K562 (cell line): Measurements from ENCODE around the gene B3GALT6. TPM values are rescaled to one million over a fixed set of nuclear protein-coding genes. Genes with fewer than 3 reads are reported as not detected.
A peak's percentile ranks its signal among the peaks of the same experiment; 100 is the strongest.

Source experiments
- ATAC-seq: fragments of 200-7000 bp; cut with Tn5 transposase; 3 replicates; pipeline ENCODE4 v1.9.1; 2020; ENCODE audit warnings: moderate library complexity
- Bru-seq: library from RNA; stranded (reverse); fragments of 400-500 nt; gene quantifications from one replicate; lab custom pipeline; 2021; lab: Mats Ljungman, UMichigan
- BruChase-seq, 2 experiments: library from RNA; stranded (reverse); fragments of 400-500 nt; gene quantifications; one replicate each; lab custom pipeline; 2021; lab: Mats Ljungman, UMichigan
- BruUV-seq: library from RNA; stranded (reverse); fragments of 400-500 nt; replicated peaks from 2 replicates; lab custom pipeline; 2021; lab: Mats Ljungman, UMichigan
- CTCF ChIA-PET: fragments of 300-600 bp; formaldehyde crosslinking; extraction: SDS; loops from one replicate; lab custom pipeline; 2021; ENCODE audit warnings: low intra/inter-chr PET ratio; lab: Yijun Ruan, JAX
- POLR2A ChIA-PET: fragments of 300-600, 350-650 bp; sonication (Branson Sonifier 250); formaldehyde crosslinking; extraction: SDS; loops from one replicate; lab custom pipeline; 2021; ENCODE audit warnings: antibody characterized with exemption, inconsistent platforms; lab: Yijun Ruan, JAX
- DNase-seq, 4 experiments: peaks; one replicate each; pipeline versions ENCODE4 v3.0.0 to v3.0.0-alpha.2; 2011 to 2018; ENCODE audit warnings: low spot score in 3 of 4, mixed read lengths in 3 of 4; ENCODE audit errors: extremely low read depth in 1 of 4
- FAIRE-seq: peaks from 2 replicates; lab custom pipeline; 2011; peaks lifted over from hg19 to GRCh38; lab: Jason Lieb, UNC
- H2AFZ ChIP-seq: 2 replicates; pipeline ENCODE4 v1.6.0; 2011; ENCODE audit warnings: low read depth, low read length, control low read depth, inconsistent platforms
- H3K27ac ChIP-seq: fragments of 200-600 bp; 3 replicates; pipeline ENCODE4 v1.8.0; 2011; ENCODE audit warnings: low read depth, mild to moderate bottlenecking, control low read depth, inconsistent platforms, low read length, moderate library complexity, mixed read lengths; ENCODE audit errors: extremely low read depth
- H3K27me3 ChIP-seq, 2 experiments: fragments of 300-600 bp in 1 of 2; 2 replicates in 1 of 2; 3 replicates in 1 of 2; pipeline versions ENCODE4 v1.6.0 to v1.8.0; 2011; ENCODE audit warnings: inconsistent platforms in 2 of 2, low read length in 2 of 2, mild to moderate bottlenecking in 1 of 2, mixed read lengths in 1 of 2, moderate library complexity in 1 of 2; ENCODE audit not compliant: control insufficient read depth in 2 of 2, insufficient read depth in 2 of 2
- H3K36me3 ChIP-seq: fragments of 300-600 bp; 3 replicates; pipeline ENCODE4 v1.8.0; 2011; ENCODE audit warnings: mild to moderate bottlenecking, low read length, inconsistent platforms; ENCODE audit not compliant: control insufficient read depth, insufficient read depth
- H3K4me1 ChIP-seq, 2 experiments: fragments of 200-600 bp in 1 of 2; replicated peaks in 1 of 2; 2 replicates in 1 of 2; 3 replicates in 1 of 2; pipeline versions ENCODE4 v1.5.1 to v1.8.0; 2011; ENCODE audit warnings: inconsistent platforms in 2 of 2, low read length in 2 of 2, mild to moderate bottlenecking in 1 of 2, mixed read lengths in 1 of 2, moderate library complexity in 1 of 2; ENCODE audit not compliant: control insufficient read depth in 2 of 2, insufficient read depth in 2 of 2
- H3K4me2 ChIP-seq: 2 replicates; pipeline ENCODE4 v1.6.1; 2011; ENCODE audit warnings: low read length, control low read depth, inconsistent platforms, mixed read lengths; ENCODE audit not compliant: insufficient read depth
- H3K4me3 ChIP-seq: fragments of 200-600 bp; sonication (generic), shearing (Covaris generic); 2 replicates; pipeline ENCODE4 v1.5.1; 2016; ENCODE audit warnings: control low read depth, inconsistent platforms
- H3K79me2 ChIP-seq: fragments of 200-600 bp; 3 replicates; pipeline ENCODE4 v1.8.0; 2011; ENCODE audit warnings: low read length, inconsistent platforms; ENCODE audit not compliant: control insufficient read depth, insufficient read depth
- H3K9ac ChIP-seq, 2 experiments: 2 replicates each; pipeline versions ENCODE4 v1.6.0 to v1.6.1; 2011; ENCODE audit warnings: low read depth in 2 of 2, low read length in 2 of 2, control low read depth in 1 of 2, inconsistent platforms in 1 of 2, mild to moderate bottlenecking in 1 of 2, mixed read lengths in 1 of 2; ENCODE audit not compliant: insufficient read depth in 1 of 2
- H3K9me1 ChIP-seq: one replicate; pipeline ENCODE4 v1.6.0; 2011; ENCODE audit warnings: inconsistent platforms, mild to moderate bottlenecking, low read length, moderate library complexity; ENCODE audit not compliant: control insufficient read depth, insufficient read depth
- H3K9me3 ChIP-seq: replicated peaks from 2 replicates; pipeline ENCODE4 v1.5.1; 2011; ENCODE audit warnings: low read depth, low read length, inconsistent platforms; ENCODE audit not compliant: control insufficient read depth, insufficient read depth
- H4K20me1 ChIP-seq: replicated peaks from 2 replicates; pipeline ENCODE4 v1.6.1; 2011; ENCODE audit warnings: low read length, inconsistent platforms, mixed read lengths; ENCODE audit not compliant: control insufficient read depth, insufficient read depth
- E2F3 ChIP-seq: fragments of 250-450 bp; sonication (Bioruptor Pico); IDR thresholded peaks from 2 replicates; pipeline ENCODE4 v1.4.0; 2020; ENCODE audit warnings: mild to moderate bottlenecking
- GTF2F1 ChIP-seq: IDR thresholded peaks from 2 replicates; pipeline ENCODE4 v1.6.1; 2011; ENCODE audit warnings: low read depth, low read length, improper control_type of control experiment
- MEF2A ChIP-seq: IDR thresholded peaks from 2 replicates; pipeline ENCODE4 v1.6.1; 2011; ENCODE audit warnings: low read depth, mild to moderate bottlenecking, low read length, moderate library complexity; ENCODE audit not compliant: control insufficient read depth
- MTF1 ChIP-seq: fragments of 250-450 bp; sonication (Bioruptor Pico); IDR thresholded peaks from 2 replicates; pipeline ENCODE4 v1.9.0; 2021; ENCODE audit warnings: moderate library complexity, mild to moderate bottlenecking, inconsistent platforms, borderline replicate concordance
- ZBTB1 ChIP-seq: sonication (generic); formaldehyde crosslinking; IDR thresholded peaks from 2 replicates; pipeline ENCODE4 v1.8.1; 2023; ENCODE audit warnings: missing genetic modification reagents, low read depth, mild to moderate bottlenecking, borderline replicate concordance
- ZNF175 ChIP-seq: fragments of 200-800 bp; sonication (Bioruptor generic); IDR thresholded peaks from 2 replicates; pipeline ENCODE4 v1.6.1; 2016; ENCODE audit warnings: low read depth, mild to moderate bottlenecking, missing genetic modification characterization, missing compliant biosample characterization
- WGBS: fragments of 100-300 bp; shearing (Covaris generic); methylation state at CpG from one replicate; pipeline ENCODE4 v1.1.6; 2016; ENCODE audit warnings: low coverage, mixed read lengths; ENCODE audit not compliant: insufficient coverage; ENCODE audit errors: missing lambda C conversion rate; 5-methylcytosine and 5-hydroxymethylcytosine counted together
- in situ Hi-C: fragments of 300-500 bp; cut with MboI; formaldehyde crosslinking; loops from 4 replicates; pipeline ENCODE4 v1.15.0; 2018; ENCODE audit warnings: inconsistent platforms, mixed read lengths
- intact Hi-C: fragments of 100-400 bp; cut with micrococcal nuclease; formaldehyde crosslinking; loops from 2 replicates; pipeline ENCODE4 v1.14.2; 2022
- long read RNA-seq, 3 experiments: library from polyadenylated mRNA in 2 of 3; library from RNA in 1 of 3; unstranded in 2 of 3; stranded (forward) in 1 of 3; transcript quantifications; one replicate each; pipeline ENCODE4 v2.0.0, GENCODE V29; 2019 to 2022
- polyA minus RNA-seq, 3 experiments: library from RNA; depleted of rRNA, polyadenylated mRNA; stranded (reverse); fragments of >200 nt; gene quantifications; 2 replicates each; pipeline ENCODE4 v1.2.3, GENCODE V29; 2011
- polyA plus RNA-seq, 8 experiments: library from polyadenylated mRNA; depleted of rRNA in 4 of 8; stranded (reverse) in 5 of 8; unstranded in 3 of 8; fragments of >200 nt; fragmentation: Nextera tagmentation in 2 of 8; fragmentation: Illumina TruSeq in 1 of 8; extraction: Ambion mirVana in 2 of 8; extraction: Trizol in 1 of 8; gene quantifications; 2 replicates each; pipeline versions ENCODE4 v1.2.1 to v1.2.3, GENCODE V29; 2011 to 2014; ENCODE audit warnings: inconsistent platforms in 1 of 8, missing spikeins in 1 of 8
- total RNA-seq, 7 experiments: library from RNA; depleted of rRNA in 6 of 7; stranded (reverse); fragments of >200 nt in 6 of 7; fragmentation: Illumina TruSeq in 2 of 7; extraction: Trizol in 2 of 7; gene quantifications; 2 replicates each; pipeline versions ENCODE4 v1.2.1 to v1.2.3, GENCODE V29; 2011 to 2021; ENCODE audit warnings: low replicate concordance in 1 of 7
- TF ChIP-seq, protein P1 (sequence below), 2 experiments: fragments of 450-650 bp in 1 of 2; IDR thresholded peaks; 2 replicates each; pipeline ENCODE4 v1.6.1; 2011 to 2017; ENCODE audit warnings: low read depth in 2 of 2, antibody characterized with exemption in 1 of 2, borderline replicate concordance in 1 of 2, low read length in 1 of 2, mild to moderate bottlenecking in 1 of 2, mixed read lengths in 1 of 2; ENCODE audit not compliant: control insufficient read depth in 1 of 2
- TF ChIP-seq, protein P2 (sequence below): sonication (generic); formaldehyde crosslinking; IDR thresholded peaks from 2 replicates; pipeline ENCODE4 v1.8.1; 2023; ENCODE audit warnings: mild to moderate bottlenecking, missing genetic modification reagents

Gene B3GALT6
- 17.5 and 35.5 TPM in 2 replicates for total RNA-seq (2011; cell fraction: chromatin; rRNA removed; ENCODE audit: low replicate concordance)
- total RNA-seq (2011; cell fraction: nucleolus; rRNA removed): 36.8 and 43.7 TPM in 2 replicates
- total RNA-seq (2011; cell fraction: nucleoplasm; rRNA removed): 21.1 and 24.3 TPM in 2 replicates
- total RNA-seq (2014; rRNA removed) (29.8 and 33.0 TPM in 2 replicates), total RNA-seq (2014; rRNA removed; fragmentation: Illumina TruSeq; extraction: Trizol) (6.8 and 9.0 TPM in 2 replicates), total RNA-seq (2015; rRNA removed; fragmentation: Illumina TruSeq; extraction: Trizol) (12.8 and 13.9 TPM in 2 replicates), total RNA-seq (2021) (27.9 and 28.1 TPM in 2 replicates), polyA plus RNA-seq (2011; rRNA removed) (5.6 and 7.8 TPM in 2 replicates), polyA plus RNA-seq (2014; fragmentation: Illumina TruSeq; extraction: Trizol) (8.4 and 9.9 TPM in 2 replicates), polyA plus RNA-seq (2014; fragmentation: Nextera tagmentation; extraction: Ambion mirVana) (1 to 10 TPM in 1 of 2 experiments, under 1 TPM in 1; 0.68 to 1.0 TPM), polyA plus RNA-seq (2014; rRNA removed) (15.8 and 17.2 TPM in 2 replicates), polyA minus RNA-seq (2011; rRNA and poly(A)+ RNA removed) (6.9 and 10.1 TPM in 2 replicates), Bru-seq, nascent RNA (percentile 81 among the genes with signal in this experiment), BruChase-seq, experiment 1, labeled RNA remaining after a 2-hour chase (percentile 68 among the genes with signal in this experiment), BruChase-seq, experiment 2, labeled RNA remaining after a 6-hour chase (percentile 65 among the genes with signal in this experiment)
- 10.2 and 34.2 TPM in 2 replicates for polyA plus RNA-seq (2011; cell fraction: cytosol; rRNA removed)
- 7.7 and 12.7 TPM in 2 replicates for polyA plus RNA-seq (2011; cell fraction: nucleus; rRNA removed)
- 13.9 and 16.7 TPM in 2 replicates for polyA plus RNA-seq (2012)
- polyA minus RNA-seq (2011; cell fraction: cytosol; rRNA and poly(A)+ RNA removed): 9.6 and 12.9 TPM in 2 replicates
- polyA minus RNA-seq (2011; cell fraction: nucleus; rRNA and poly(A)+ RNA removed): 23.0 and 24.2 TPM in 2 replicates
- long read RNA-seq, experiment 1, transcript B3GALT6-201 (1 exons, 2,783 nt): major isoform, 139 of 207 reads
- long read RNA-seq, experiment 1, transcript B3GALT6-202 (1 exons, 2,816 nt): minor isoform, 68 of 207 reads
- long read RNA-seq, experiment 1, partial matches to known transcripts: 0 of 207 reads
- long read RNA-seq, experiment 1, other reads (novel, unspliced or antisense): 0 of 207 reads
- long read RNA-seq, experiment 2, transcript B3GALT6-202 (1 exons, 2,816 nt): minor isoform, 7 of 39 reads
- long read RNA-seq, experiment 2, transcript B3GALT6-201 (1 exons, 2,783 nt): major isoform, 32 of 39 reads
- long read RNA-seq, experiment 2, partial matches to known transcripts: 0 of 39 reads
- long read RNA-seq, experiment 2, other reads (novel, unspliced or antisense): 0 of 39 reads
- long read RNA-seq, experiment 3, transcript B3GALT6-201 (1 exons, 2,783 nt): major isoform, 8 of 10 reads
- long read RNA-seq, experiment 3, partial matches to known transcripts: 0 of 10 reads
- long read RNA-seq, experiment 3, other reads (novel, unspliced or antisense): 0 of 10 reads

- FAIRE-seq (no peak), ATAC-seq (no peak), DNase-seq (no peak)
- Histone ChIP-seq H3K9ac (peak within 1 kb of the TSS; percentile 93 to 99), H4K20me1 (no peaks in the 10 kb centered on the region), H3K36me3 (peaks cover 44% of the 10 kb centered on the region; the same call in 2 of the 3 replicates), H3K9me1 (no peaks in the 10 kb centered on the region), H3K4me1 (peaks cover 6 to 84% of the 10 kb centered on the region in 2 experiments; a peak in 4 of 5 replicates), H3K4me3 (peak within 1 kb of the TSS; percentile 79), H3K79me2 (peaks cover 73% of the 10 kb centered on the region), H3K4me2 (peak within 1 kb of the TSS; percentile 100), H3K9me3 (peaks cover 9% of the 10 kb centered on the region), H3K27ac (peak within 1 kb of the TSS; percentile 96), H3K27me3 (no peaks in the 10 kb centered on the region), H2AFZ (peak within 1 kb of the TSS; percentile 93)
- intact Hi-C loops: loop anchor here (5.0 kb wide), 1 partner anchor 110 kb away; no protein-coding TSS in a partner anchor
- in situ Hi-C loops: no loop called here
- POLR2A ChIA-PET: interaction anchor here (1.0 to 2.2 kb wide), 7 partner anchors 10 to 115 kb away, joined by 3 to 12 read pairs (median 4); no protein-coding TSS in a partner anchor
- CTCF ChIA-PET: interaction anchor here (0.7 kb wide), 1 partner anchor 170 kb away, joined by 4 read pairs; no protein-coding TSS in a partner anchor
- 15% methylated on average over 68 of the region's 100 CpGs for WGBS
- no TSS peak for BruUV-seq
- TF ChIP-seq MEF2A: no peak
- TF ChIP-seq MTF1: no peak
- TF ChIP-seq ZBTB1 (CRISPR knock-in tag): peak; percentile 72; the same call in 1 of the 2 replicates
- no peak; the same call in 1 of the 2 replicates for TF ChIP-seq E2F3 (CRISPR knock-in tag)
- TF ChIP-seq, protein P1, sequence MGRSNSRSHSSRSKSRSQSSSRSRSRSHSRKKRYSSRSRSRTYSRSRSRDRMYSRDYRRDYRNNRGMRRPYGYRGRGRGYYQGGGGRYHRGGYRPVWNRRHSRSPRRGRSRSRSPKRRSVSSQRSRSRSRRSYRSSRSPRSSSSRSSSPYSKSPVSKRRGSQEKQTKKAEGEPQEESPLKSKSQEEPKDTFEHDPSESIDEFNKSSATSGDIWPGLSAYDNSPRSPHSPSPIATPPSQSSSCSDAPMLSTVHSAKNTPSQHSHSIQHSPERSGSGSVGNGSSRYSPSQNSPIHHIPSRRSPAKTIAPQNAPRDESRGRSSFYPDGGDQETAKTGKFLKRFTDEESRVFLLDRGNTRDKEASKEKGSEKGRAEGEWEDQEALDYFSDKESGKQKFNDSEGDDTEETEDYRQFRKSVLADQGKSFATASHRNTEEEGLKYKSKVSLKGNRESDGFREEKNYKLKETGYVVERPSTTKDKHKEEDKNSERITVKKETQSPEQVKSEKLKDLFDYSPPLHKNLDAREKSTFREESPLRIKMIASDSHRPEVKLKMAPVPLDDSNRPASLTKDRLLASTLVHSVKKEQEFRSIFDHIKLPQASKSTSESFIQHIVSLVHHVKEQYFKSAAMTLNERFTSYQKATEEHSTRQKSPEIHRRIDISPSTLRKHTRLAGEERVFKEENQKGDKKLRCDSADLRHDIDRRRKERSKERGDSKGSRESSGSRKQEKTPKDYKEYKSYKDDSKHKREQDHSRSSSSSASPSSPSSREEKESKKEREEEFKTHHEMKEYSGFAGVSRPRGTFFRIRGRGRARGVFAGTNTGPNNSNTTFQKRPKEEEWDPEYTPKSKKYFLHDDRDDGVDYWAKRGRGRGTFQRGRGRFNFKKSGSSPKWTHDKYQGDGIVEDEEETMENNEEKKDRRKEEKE (IDR thresholded peaks at IDR 0.05; ENCODE audit: borderline replicate concordance in 1 of 2, control insufficient read depth in 1 of 2, low read depth in 2 of 2, low read length in 1 of 2): no peak
- 0 out of 2 replicates have a peak, but pooled peaks have one; percentile 19 for TF ChIP-seq GTF2F1
- TF ChIP-seq, protein P2, sequence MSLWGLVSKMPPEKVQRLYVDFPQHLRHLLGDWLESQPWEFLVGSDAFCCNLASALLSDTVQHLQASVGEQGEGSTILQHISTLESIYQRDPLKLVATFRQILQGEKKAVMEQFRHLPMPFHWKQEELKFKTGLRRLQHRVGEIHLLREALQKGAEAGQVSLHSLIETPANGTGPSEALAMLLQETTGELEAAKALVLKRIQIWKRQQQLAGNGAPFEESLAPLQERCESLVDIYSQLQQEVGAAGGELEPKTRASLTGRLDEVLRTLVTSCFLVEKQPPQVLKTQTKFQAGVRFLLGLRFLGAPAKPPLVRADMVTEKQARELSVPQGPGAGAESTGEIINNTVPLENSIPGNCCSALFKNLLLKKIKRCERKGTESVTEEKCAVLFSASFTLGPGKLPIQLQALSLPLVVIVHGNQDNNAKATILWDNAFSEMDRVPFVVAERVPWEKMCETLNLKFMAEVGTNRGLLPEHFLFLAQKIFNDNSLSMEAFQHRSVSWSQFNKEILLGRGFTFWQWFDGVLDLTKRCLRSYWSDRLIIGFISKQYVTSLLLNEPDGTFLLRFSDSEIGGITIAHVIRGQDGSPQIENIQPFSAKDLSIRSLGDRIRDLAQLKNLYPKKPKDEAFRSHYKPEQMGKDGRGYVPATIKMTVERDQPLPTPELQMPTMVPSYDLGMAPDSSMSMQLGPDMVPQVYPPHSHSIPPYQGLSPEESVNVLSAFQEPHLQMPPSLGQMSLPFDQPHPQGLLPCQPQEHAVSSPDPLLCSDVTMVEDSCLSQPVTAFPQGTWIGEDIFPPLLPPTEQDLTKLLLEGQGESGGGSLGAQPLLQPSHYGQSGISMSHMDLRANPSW: no peak
- peak; percentile 80; the same call in 1 of the 2 replicates for TF ChIP-seq ZNF175 (CRISPR knock-in tag)
Measured at GRCh38 chr1:1232208-1232795, at the start of gene B3GALT6. Gene B3GALT6, plus strand, starts transcription at chr1:1232237. Its CDS starts 42 bp downstream, at chr1:1232279.
